ENCODE data around the gene MYO5A. TPM values are rescaled to one million over a fixed set of nuclear protein-coding genes. Genes with fewer than 3 reads are reported as not detected.
"Not testable (repeated sequence)": the region's sequence is repeated elsewhere in the genome, so short reads cannot be mapped to it uniquely, and the experiment has no call there.

MYO5A gene
- polyA plus RNA-seq, 4 donors, result 0.45 to 3.0 (median 1.6) TPM

DNA sequence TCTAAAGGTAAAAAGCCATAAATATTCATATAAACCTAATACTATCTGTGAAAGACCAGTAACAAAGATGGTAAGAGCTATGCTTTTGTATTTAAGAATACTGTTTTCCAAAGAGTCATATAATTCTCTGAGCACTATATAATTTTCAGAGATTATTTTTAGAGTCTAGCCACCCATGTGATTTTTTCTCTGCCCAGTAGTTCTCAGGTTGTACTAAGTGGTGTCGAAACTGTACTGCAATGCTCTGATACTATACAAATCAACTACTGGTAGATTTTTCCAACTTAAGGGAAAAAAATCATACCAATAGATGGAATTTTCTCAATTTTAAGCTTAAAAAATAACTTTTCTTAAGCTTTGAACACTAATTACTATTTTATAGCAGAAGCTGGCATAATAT, 104.8 kb downstream of the MYO5A start:
- Histone ChIP-seq H3K4me3 (ENCODE audit: low read depth in 1 of 3, low read length in 3 of 3) (no peak overlapping the region), H3K4me1 (ENCODE audit: control insufficient read depth in 3 of 3, insufficient read depth in 2 of 3, low read depth in 1 of 3, low read length in 2 of 3) (no peaks in the 10 kb centered on the region), H3K36me3 (ENCODE audit: control insufficient read depth in 3 of 3, insufficient read depth in 2 of 3, low read depth in 1 of 3, low read length in 3 of 3) (no peaks in the 10 kb centered on the region), H3K27me3 (ENCODE audit: control insufficient read depth in 3 of 3, insufficient read depth in 3 of 3, low read length in 3 of 3) (no peaks in the 10 kb centered on the region), H3K27ac (ENCODE audit: low read depth in 1 of 3, low read length in 2 of 3) (no peak overlapping the region), H3K9me3 (ENCODE audit: control insufficient read depth in 2 of 2, insufficient read depth in 1 of 2, low read depth in 1 of 2, low read length in 1 of 2) (no peaks in the 10 kb centered on the region)
- no peak for FAIRE-seq
- no peak for DNase-seq
- WGBS, 3 donors, result 95 to 100% (median 97%) methylated on average over 1 of the region's 1 CpG

DNA sequence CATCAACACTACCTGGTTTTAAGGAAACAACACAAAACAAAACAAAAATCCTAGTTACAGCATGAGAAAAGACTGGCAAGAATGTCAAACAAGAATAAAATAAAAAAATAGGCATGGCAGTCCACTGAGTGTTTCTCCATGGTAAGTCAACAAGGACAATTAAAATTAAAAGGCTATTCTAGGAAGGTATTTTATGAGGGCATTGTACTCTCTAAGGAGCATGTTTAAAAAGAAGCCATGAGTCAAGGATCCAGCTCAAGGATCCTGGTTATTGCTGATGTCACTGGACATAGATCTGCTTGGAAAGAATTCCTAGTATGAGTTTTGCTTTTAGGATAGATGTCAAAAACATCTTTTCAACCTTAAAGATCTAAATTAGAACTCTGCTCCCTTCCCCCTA, 106.7 kb downstream of the MYO5A start:
- no peaks in the 10 kb centered on the region for H3K4me1 ChIP-seq (ENCODE audit: control insufficient read depth in 3 of 3, insufficient read depth in 2 of 3, low read depth in 1 of 3, low read length in 2 of 3)
- H3K27me3 ChIP-seq (ENCODE audit: control insufficient read depth in 3 of 3, insufficient read depth in 3 of 3, low read length in 3 of 3), result no peaks in the 10 kb centered on the region
- H3K9me3 ChIP-seq (ENCODE audit: control insufficient read depth in 2 of 2, insufficient read depth in 1 of 2, low read depth in 1 of 2, low read length in 1 of 2), result peaks cover 0 to 4% of the 10 kb centered on the region in 2 donors
- DNase-seq (no peak), FAIRE-seq (no peak)
- no peak overlapping the region for H3K27ac ChIP-seq (ENCODE audit: low read depth in 1 of 3, low read length in 2 of 3)
- no peaks in the 10 kb centered on the region for H3K36me3 ChIP-seq (ENCODE audit: control insufficient read depth in 3 of 3, insufficient read depth in 2 of 3, low read depth in 1 of 3, low read length in 3 of 3)
- H3K4me3 ChIP-seq (ENCODE audit: low read depth in 1 of 3, low read length in 3 of 3), result no peak overlapping the region

DNA sequence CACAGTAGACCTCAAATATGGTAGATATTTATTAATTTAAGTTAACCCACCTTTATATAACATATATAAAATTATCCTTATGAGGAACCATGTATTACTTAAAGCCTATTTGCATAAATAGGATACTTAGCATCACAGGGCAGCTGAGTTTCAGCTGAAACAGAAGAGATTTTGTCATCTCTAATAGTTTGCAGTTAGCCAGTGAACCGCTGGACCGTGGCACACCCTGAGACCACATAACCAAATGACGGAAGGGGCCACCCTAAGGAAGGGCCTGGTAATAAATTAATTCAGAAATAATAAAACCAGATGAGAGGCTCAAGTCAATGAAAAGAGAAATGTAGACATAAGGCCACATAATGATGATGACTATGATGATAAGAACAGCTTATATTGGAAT, 107.7 kb downstream of the MYO5A start:
- H3K4me1 ChIP-seq (ENCODE audit: control insufficient read depth in 3 of 3, insufficient read depth in 2 of 3, low read depth in 1 of 3, low read length in 2 of 3), result no peaks in the 10 kb centered on the region
- no peak for DNase-seq
- FAIRE-seq, result no peak
- no peaks in the 10 kb centered on the region for H3K36me3 ChIP-seq (ENCODE audit: control insufficient read depth in 3 of 3, insufficient read depth in 2 of 3, low read depth in 1 of 3, low read length in 3 of 3)
- peaks cover 0 to 4% of the 10 kb centered on the region in 2 donors for H3K9me3 ChIP-seq (ENCODE audit: control insufficient read depth in 2 of 2, insufficient read depth in 1 of 2, low read depth in 1 of 2, low read length in 1 of 2)
- no peak overlapping the region for H3K4me3 ChIP-seq (ENCODE audit: low read depth in 1 of 3, low read length in 3 of 3)
- no peak overlapping the region for H3K27ac ChIP-seq (ENCODE audit: low read depth in 1 of 3, low read length in 2 of 3)
- 73 to 88% (median 85%) methylated on average over 3 of the region's 3 CpGs for WGBS, 3 donors
- no peaks in the 10 kb centered on the region for H3K27me3 ChIP-seq (ENCODE audit: control insufficient read depth in 3 of 3, insufficient read depth in 3 of 3, low read length in 3 of 3)

DNA sequence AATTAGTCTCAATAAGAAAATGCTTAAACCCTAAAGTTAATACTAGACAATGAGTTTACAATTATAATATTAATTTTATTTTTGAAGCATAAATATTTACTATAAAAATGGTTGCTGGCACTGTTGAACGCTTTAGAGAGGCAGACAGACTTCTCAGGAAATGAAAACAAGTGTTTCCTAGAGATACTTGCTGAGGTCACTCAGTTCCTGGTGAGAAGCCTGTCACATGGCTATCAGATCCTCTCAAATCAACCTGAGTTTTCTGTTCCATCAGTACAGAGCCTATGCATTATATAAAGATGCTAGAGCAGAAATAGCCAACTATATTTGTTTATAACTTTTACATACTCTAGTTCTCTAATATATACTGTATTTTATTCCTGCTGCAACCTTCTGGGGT, 109.2 kb downstream of the MYO5A start:
- no peak for DNase-seq
- WGBS, 3 donors, result 35 to 81% (median 79%) methylated on average over 1 of the region's 1 CpG
- Histone ChIP-seq H3K4me1 (ENCODE audit: control insufficient read depth in 3 of 3, insufficient read depth in 2 of 3, low read depth in 1 of 3, low read length in 2 of 3) (no peaks in the 10 kb centered on the region), H3K27me3 (ENCODE audit: control insufficient read depth in 3 of 3, insufficient read depth in 3 of 3, low read length in 3 of 3) (no peaks in the 10 kb centered on the region), H3K27ac (ENCODE audit: low read depth in 1 of 3, low read length in 2 of 3) (no peak overlapping the region), H3K4me3 (ENCODE audit: low read depth in 1 of 3, low read length in 3 of 3) (no peak overlapping the region), H3K9me3 (ENCODE audit: control insufficient read depth in 2 of 2, insufficient read depth in 1 of 2, low read depth in 1 of 2, low read length in 1 of 2) (peaks cover 0 to 4% of the 10 kb centered on the region in 2 donors), H3K36me3 (ENCODE audit: control insufficient read depth in 3 of 3, insufficient read depth in 2 of 3, low read depth in 1 of 3, low read length in 3 of 3) (no peaks in the 10 kb centered on the region)
- no peak for FAIRE-seq

DNA sequence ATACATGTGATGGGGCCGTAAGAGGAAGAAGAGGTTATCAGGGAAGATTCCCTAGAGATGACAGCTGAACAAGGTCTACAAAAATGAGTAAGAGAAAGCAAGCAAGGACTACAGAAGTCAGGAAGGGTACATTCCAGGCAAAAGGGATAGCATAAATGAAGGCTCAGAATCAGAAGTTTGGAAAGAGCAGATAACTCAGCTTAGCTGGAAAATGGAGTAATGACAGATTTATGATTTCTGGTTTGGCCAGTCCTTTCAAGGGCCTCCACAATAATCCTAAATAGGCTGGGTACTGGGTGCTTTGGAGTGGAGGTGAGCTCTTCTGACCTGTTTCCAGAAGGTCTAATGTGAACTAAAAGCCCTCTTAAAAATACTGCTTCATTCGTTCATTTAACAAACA, 110.7 kb downstream of the MYO5A start:
- 89 to 99% (median 93%) methylated on average over 2 of the region's 2 CpGs for WGBS, 3 donors
- DNase-seq (no peak), FAIRE-seq (no peak)
- Histone ChIP-seq H3K27ac (ENCODE audit: low read depth in 1 of 3, low read length in 2 of 3) (no peak overlapping the region), H3K36me3 (ENCODE audit: control insufficient read depth in 3 of 3, insufficient read depth in 2 of 3, low read depth in 1 of 3, low read length in 3 of 3) (no peaks in the 10 kb centered on the region), H3K4me3 (ENCODE audit: low read depth in 1 of 3, low read length in 3 of 3) (no peak overlapping the region), H3K27me3 (ENCODE audit: control insufficient read depth in 3 of 3, insufficient read depth in 3 of 3, low read length in 3 of 3) (no peaks in the 10 kb centered on the region), H3K9me3 (ENCODE audit: control insufficient read depth in 2 of 2, insufficient read depth in 1 of 2, low read depth in 1 of 2, low read length in 1 of 2) (peaks cover 0 to 4% of the 10 kb centered on the region in 2 donors), H3K4me1 (ENCODE audit: control insufficient read depth in 3 of 3, insufficient read depth in 2 of 3, low read depth in 1 of 3, low read length in 2 of 3) (no peaks in the 10 kb centered on the region)

DNA sequence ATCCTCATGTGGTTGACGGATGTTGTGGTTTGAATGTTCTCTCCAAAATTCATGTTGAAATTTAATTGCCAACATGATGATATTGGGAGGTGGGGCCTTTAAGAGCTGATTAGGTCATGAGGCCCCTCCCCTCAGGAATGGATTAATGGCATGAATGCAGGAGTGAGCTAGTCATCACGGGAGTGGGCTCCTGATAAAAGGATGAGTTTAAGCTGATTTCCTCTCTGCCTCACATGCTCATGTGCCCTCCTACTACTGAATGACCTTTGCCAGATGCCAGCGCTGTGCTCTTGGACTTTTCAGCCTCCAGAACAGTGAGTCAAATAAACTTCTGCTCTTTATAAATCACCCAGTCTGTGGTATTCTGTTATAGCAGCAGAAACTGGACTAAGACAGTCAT, 111.2 kb downstream of the MYO5A start:
- Histone ChIP-seq H3K36me3 (ENCODE audit: control insufficient read depth in 3 of 3, insufficient read depth in 2 of 3, low read depth in 1 of 3, low read length in 3 of 3) (no peaks in the 10 kb centered on the region), H3K27me3 (ENCODE audit: control insufficient read depth in 3 of 3, insufficient read depth in 3 of 3, low read length in 3 of 3) (no peaks in the 10 kb centered on the region), H3K4me1 (ENCODE audit: control insufficient read depth in 3 of 3, insufficient read depth in 2 of 3, low read depth in 1 of 3, low read length in 2 of 3) (no peaks in the 10 kb centered on the region), H3K9me3 (ENCODE audit: control insufficient read depth in 2 of 2, insufficient read depth in 1 of 2, low read depth in 1 of 2, low read length in 1 of 2) (peaks cover 0 to 4% of the 10 kb centered on the region in 2 donors), H3K27ac (ENCODE audit: low read depth in 1 of 3, low read length in 2 of 3) (no peak overlapping the region), H3K4me3 (ENCODE audit: low read depth in 1 of 3, low read length in 3 of 3) (no peak overlapping the region)
- FAIRE-seq (no peak), DNase-seq (no peak)
- WGBS, 3 donors, result 70 to 76% (median 72%) methylated on average over 3 of the region's 3 CpGs

DNA sequence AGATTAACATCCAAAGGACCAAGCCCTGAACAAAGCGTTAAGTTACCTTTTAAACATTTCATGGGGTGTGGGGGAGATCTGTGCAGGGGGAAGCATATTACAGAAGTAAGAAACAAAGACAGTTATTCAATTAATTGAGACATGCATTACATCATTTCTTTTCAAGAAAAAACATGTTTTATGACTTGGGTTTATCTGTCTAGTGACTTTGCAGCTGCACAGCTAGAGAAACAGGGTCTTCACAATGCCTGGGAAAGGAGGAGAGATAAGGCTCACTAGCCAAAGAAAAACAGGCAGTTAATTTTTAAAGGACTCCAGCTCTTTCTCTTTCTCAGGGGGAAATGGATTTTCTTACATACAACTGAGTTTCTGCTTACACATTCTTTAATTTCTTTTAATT, 112.1 kb downstream of the MYO5A start:
- not testable (repeated sequence) for H3K4me3 ChIP-seq (ENCODE audit: low read depth in 1 of 3, low read length in 3 of 3); H3K27ac ChIP-seq (ENCODE audit: low read depth in 1 of 3, low read length in 2 of 3); H3K27me3 ChIP-seq (ENCODE audit: control insufficient read depth in 3 of 3, insufficient read depth in 3 of 3, low read length in 3 of 3); DNase-seq; H3K9me3 ChIP-seq (ENCODE audit: control insufficient read depth in 2 of 2, insufficient read depth in 1 of 2, low read depth in 1 of 2, low read length in 1 of 2); H3K4me1 ChIP-seq (ENCODE audit: control insufficient read depth in 3 of 3, insufficient read depth in 2 of 3, low read depth in 1 of 3, low read length in 2 of 3); FAIRE-seq; H3K36me3 ChIP-seq (ENCODE audit: control insufficient read depth in 3 of 3, insufficient read depth in 2 of 3, low read depth in 1 of 3, low read length in 3 of 3)
- 70 to 77% (median 75%) methylated on average over 1 of the region's 1 CpG for WGBS, 3 donors

DNA sequence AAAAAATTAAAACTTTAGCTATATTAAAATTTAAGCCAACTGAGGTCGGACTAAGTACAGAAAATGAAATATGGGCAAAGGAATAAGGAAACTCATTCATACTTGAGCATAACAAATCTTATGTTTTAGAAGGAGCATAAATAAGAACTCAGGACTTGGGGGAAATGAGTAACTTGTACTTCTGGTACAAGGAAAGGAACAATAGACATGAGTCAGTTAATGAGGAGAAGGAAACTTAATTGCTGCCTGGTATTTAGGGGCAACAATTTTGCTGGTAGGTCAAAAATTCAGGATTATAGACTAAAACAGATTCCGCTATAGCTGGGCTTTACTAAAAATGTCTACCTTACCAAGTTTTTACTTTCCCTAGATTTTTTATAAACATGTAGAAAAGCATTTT, 113.1 kb downstream of the MYO5A start:
- H3K27me3 ChIP-seq (ENCODE audit: control insufficient read depth in 3 of 3, insufficient read depth in 3 of 3, low read length in 3 of 3), result no peaks in the 10 kb centered on the region
- H3K36me3 ChIP-seq (ENCODE audit: control insufficient read depth in 3 of 3, insufficient read depth in 2 of 3, low read depth in 1 of 3, low read length in 3 of 3), result no peaks in the 10 kb centered on the region
- WGBS, 3 donors, result 71 to 91% (median 89%) methylated on average over 2 of the region's 2 CpGs
- peaks cover 0 to 4% of the 10 kb centered on the region in 2 donors for H3K9me3 ChIP-seq (ENCODE audit: control insufficient read depth in 2 of 2, insufficient read depth in 1 of 2, low read depth in 1 of 2, low read length in 1 of 2)
- no peak for FAIRE-seq
- H3K4me3 ChIP-seq (ENCODE audit: low read depth in 1 of 3, low read length in 3 of 3), result no peak overlapping the region
- no peak for DNase-seq
- H3K4me1 ChIP-seq (ENCODE audit: control insufficient read depth in 3 of 3, insufficient read depth in 2 of 3, low read depth in 1 of 3, low read length in 2 of 3), result no peaks in the 10 kb centered on the region
- no peak overlapping the region for H3K27ac ChIP-seq (ENCODE audit: low read depth in 1 of 3, low read length in 2 of 3)

DNA sequence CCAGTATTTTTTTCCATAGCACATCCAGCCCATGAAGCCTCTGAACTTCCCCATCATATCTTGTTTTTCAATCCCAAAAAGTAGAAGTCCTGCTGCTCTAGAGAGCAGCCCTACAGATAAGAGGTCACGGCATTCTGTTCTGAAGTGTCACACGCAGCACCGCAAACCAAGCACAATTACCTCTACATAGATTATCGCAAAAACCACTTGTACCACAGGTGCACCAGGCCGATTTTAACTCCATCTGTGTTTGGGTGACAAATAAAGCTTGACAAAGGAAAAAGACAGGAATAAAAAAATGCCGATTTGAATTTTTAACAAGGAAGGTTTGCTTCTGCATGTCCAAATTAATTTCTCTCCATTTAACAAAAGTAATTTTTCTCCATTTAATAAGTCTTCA, 113.7 kb downstream of the MYO5A start:
- FAIRE-seq (no peak), DNase-seq (no peak)
- WGBS, 3 donors, result 81 to 91% (median 89%) methylated on average over 6 of the region's 6 CpGs
- Histone ChIP-seq H3K4me3 (ENCODE audit: low read depth in 1 of 3, low read length in 3 of 3) (no peak overlapping the region), H3K36me3 (ENCODE audit: control insufficient read depth in 3 of 3, insufficient read depth in 2 of 3, low read depth in 1 of 3, low read length in 3 of 3) (no peaks in the 10 kb centered on the region), H3K27ac (ENCODE audit: low read depth in 1 of 3, low read length in 2 of 3) (no peak overlapping the region), H3K27me3 (ENCODE audit: control insufficient read depth in 3 of 3, insufficient read depth in 3 of 3, low read length in 3 of 3) (no peaks in the 10 kb centered on the region), H3K4me1 (ENCODE audit: control insufficient read depth in 3 of 3, insufficient read depth in 2 of 3, low read depth in 1 of 3, low read length in 2 of 3) (no peaks in the 10 kb centered on the region), H3K9me3 (ENCODE audit: control insufficient read depth in 2 of 2, insufficient read depth in 1 of 2, low read depth in 1 of 2, low read length in 1 of 2) (peaks cover 0 to 4% of the 10 kb centered on the region in 2 donors)
